Measurements from ENCODE around the gene TTC28.

DNA sequence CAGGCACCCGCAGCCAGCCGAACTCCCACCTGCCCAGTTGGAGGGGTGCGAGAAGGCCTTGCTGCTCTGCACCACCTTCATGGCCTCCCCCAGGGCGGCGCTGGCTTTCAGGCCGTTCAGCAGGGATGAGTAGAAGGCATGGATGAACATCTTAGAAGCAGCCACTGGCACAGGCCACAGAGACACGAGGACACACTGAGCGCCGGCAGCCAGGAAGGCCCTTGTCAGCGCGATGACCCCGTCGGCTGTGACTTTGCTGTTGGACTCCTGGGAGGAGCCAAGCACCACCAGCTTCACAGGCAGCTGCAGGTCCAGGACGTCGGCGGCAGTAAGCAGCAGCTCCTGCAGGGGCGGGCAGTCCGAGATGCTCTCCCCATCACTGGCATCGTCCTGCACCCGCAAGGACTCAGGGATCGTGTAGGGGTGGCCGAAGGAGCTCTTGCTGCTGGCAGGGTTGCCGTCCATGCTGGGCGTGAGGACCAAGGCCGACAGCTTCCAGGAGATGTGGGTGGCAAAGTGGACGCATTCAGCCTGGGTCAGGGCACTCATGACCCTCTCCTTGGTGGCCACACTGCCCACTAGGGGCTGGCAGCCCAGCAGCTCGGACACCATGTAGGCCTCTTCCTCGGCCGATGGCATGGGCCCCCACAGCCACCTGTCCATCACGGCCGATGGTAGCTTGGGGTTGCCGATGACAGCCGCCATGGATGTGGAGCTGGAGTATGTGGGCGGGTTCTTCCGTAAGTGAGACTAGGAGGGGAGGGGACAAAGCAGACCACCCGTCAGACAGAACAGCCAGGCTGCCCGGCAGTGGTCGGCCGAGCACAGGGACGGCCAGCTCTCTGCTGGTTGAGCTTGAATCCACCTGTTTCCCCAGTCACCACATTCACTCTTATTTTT, 680.9 kb downstream of the TTC28 start:
- TF ChIP-seq, protein P1, sequence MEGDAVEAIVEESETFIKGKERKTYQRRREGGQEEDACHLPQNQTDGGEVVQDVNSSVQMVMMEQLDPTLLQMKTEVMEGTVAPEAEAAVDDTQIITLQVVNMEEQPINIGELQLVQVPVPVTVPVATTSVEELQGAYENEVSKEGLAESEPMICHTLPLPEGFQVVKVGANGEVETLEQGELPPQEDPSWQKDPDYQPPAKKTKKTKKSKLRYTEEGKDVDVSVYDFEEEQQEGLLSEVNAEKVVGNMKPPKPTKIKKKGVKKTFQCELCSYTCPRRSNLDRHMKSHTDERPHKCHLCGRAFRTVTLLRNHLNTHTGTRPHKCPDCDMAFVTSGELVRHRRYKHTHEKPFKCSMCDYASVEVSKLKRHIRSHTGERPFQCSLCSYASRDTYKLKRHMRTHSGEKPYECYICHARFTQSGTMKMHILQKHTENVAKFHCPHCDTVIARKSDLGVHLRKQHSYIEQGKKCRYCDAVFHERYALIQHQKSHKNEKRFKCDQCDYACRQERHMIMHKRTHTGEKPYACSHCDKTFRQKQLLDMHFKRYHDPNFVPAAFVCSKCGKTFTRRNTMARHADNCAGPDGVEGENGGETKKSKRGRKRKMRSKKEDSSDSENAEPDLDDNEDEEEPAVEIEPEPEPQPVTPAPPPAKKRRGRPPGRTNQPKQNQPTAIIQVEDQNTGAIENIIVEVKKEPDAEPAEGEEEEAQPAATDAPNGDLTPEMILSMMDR (IDR thresholded peaks at IDR 0.05), result no peak
- no peak for TF ChIP-seq POLR2A (IDR thresholded peaks at IDR 0.05; ENCODE audit: low read depth)

Measured in esophagus muscularis mucosa (tissue), 3 donors.